Breast epithelium (tissue), 3 donors: ENCODE results near the gene C2CD2L.

ENCODE experiments used
- POLR2A ChIP-seq: fragments of 450-650 bp; IDR thresholded peaks from one replicate; pipeline ENCODE4 v1.6.1; 2016; ENCODE audit warnings: antibody characterized with exemption, mild to moderate bottlenecking, moderate library complexity
- TF ChIP-seq, protein P1 (sequence below), 3 donors: fragments of 450-650 bp; IDR thresholded peaks; one replicate each; pipeline ENCODE4 v1.5.1; 2016 to 2017; ENCODE audit warnings: antibody characterized with exemption in 3 of 3, mild to moderate bottlenecking in 3 of 3, moderate library complexity in 3 of 3

DNA sequence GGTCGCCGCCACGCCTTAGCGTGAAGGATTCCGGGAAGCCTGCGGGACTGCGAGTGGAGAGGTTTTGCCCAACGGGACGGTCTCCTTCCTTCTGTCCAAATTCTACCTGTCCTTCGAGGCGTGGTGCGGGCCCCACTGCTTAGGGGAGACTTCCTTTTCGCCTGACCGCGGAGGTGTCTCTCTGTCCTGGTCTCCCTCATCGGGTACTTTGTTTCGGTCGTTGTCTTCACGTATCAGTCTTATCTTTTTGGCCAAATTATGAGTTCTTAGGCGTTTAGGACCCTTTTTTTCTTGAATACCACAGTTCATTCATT lies 14.6 kb downstream of the C2CD2L start:
- TF ChIP-seq, protein P1, sequence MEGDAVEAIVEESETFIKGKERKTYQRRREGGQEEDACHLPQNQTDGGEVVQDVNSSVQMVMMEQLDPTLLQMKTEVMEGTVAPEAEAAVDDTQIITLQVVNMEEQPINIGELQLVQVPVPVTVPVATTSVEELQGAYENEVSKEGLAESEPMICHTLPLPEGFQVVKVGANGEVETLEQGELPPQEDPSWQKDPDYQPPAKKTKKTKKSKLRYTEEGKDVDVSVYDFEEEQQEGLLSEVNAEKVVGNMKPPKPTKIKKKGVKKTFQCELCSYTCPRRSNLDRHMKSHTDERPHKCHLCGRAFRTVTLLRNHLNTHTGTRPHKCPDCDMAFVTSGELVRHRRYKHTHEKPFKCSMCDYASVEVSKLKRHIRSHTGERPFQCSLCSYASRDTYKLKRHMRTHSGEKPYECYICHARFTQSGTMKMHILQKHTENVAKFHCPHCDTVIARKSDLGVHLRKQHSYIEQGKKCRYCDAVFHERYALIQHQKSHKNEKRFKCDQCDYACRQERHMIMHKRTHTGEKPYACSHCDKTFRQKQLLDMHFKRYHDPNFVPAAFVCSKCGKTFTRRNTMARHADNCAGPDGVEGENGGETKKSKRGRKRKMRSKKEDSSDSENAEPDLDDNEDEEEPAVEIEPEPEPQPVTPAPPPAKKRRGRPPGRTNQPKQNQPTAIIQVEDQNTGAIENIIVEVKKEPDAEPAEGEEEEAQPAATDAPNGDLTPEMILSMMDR (IDR thresholded peaks at IDR 0.05): no peak
- no peak for TF ChIP-seq POLR2A
